ENCODE results near the gene TMEM52.
"Not testable (repeated sequence)": the region's sequence is repeated elsewhere in the genome, so short reads cannot be mapped to it uniquely, and the experiment has no call there.

The TMEM52 gene

DNA sequence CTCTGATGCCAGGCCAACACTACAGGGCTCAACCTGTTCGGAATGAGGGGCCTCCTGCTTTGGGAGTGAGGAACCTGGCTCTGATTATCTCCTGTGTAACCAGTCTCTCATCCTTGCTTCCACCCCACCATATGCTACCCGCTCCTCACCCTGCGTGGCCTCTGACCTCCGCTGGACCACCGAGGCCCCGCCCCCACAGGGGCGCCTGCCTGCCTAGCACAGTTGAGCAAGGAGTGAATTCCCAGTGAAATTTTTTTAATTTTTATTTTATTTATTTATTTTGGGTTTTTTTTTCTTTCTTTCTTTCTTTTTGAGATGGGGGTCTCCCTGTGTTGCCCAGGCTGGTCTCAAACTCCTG lies 26.3 kb downstream of the TMEM52 start:
- DNase-seq, result no peak

DNA sequence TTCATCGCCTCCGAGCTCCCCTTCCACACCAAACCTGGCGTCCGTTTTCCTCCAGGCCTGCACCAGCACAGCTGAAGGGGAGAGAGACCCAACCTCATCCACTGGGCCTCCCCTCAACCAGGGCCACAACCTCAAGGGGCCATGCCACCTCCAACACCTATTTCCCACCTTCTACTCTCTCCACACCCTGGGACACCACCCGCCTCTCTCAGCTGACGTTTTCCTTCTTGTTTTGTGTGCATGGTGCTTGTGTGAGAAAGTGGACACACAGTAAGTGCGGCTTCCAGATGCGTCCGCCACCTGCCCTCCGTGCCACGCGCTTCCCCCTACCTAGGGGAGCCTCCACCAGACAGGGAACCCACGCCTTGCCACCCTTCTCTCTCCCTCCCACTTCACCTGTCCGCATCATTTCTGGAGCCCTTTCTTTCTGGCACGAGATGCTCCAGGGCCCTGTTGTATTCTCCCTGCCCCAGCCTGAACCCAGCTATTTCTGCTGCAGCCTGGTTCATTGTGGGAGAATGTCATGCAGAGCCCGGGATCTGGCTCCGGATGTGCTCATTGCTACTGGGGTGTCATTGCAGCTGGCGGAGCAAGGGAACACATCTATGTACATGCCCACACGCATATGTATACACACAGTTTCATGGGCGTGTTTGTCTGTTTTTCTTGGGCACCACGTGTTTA lies 26.9 kb downstream of the TMEM52 start:
- no peak for DNase-seq

DNA sequence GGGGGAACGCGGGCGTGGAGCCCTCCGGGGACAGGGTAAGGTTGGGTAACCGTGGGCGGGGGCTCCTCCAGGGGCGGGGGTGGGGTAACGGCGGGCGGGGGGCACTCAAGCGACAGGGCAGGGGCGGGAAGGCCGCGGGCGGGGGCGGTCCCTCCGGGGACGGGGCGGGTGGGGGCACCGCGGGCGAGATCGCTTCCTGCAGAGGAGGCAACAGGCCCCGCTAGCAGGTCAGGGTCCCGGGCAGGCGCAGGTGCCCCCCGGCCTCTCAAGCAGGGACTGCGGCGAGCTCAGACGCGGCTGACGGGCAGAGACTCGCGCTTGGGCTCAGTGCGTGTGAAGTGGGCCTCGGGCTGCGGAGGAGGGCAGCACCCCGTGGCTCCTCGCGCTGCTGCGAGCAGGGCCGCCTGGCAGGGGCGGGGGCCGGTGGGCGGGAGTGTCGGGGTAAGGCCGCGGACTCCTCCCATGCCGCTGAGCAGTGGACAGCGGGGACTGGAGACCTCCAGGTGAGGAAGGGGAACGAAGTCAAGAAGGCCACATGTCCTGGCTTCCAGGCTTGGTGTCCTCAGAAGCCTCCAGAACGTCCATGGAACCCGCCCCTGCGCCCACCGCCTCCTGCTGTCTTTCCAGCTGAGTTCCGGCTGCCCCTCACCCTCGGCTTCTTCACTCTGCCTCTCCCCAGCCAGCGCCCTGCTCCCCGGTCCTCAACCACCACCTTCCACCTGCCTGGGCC lies 27.6 kb downstream of the TMEM52 start:
- no peak for DNase-seq

DNA sequence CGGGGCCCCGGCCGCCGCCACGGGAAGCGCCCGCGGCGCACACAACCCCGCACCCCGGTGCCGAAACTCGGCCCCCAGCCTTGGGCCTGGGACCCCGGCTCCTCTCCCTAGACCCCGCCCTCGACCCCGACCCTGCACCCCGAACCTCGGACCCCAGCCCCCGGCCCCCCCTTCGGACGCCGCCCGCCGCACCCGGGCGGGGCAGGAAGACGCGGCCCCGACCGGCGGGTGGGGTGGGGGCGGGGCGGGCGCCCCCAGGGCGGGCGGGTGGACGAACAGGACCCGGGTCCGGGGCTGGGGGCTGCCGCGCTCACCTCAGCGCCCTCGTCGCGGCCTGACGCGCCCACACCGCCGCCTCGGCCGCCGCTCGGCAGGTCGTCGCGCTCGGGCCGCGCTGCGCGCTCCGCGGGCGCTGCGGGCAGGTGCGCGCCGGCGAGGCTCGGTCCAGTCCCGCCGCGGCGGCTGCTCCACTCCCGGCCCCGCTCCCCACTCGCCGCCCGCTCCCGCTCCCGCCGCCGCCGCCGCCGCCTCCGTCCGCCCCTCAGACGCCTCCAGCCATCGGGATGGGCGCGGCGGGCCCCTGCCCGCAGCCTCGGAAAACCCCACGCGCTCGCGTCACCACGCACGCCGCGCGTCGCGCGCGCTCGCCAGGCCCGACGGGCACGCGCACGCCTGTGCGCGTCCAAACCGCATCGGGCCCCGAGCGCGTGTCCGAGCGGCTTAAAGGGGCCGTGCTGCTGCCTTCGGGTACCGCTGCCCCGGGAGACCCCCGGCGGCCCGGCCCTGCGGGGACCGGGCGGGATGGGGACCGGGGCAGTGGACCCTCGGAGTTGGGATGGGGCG lies 28.4 kb downstream of the TMEM52 start, which contains the start of gene GNB1:
Gene GNB1 (minus strand): TSS at position 582 of the 843 bp plus-strand sequence. CDS start 65,634 bp downstream, outside the sequence.
- DNase-seq, result peak; percentile 72

DNA sequence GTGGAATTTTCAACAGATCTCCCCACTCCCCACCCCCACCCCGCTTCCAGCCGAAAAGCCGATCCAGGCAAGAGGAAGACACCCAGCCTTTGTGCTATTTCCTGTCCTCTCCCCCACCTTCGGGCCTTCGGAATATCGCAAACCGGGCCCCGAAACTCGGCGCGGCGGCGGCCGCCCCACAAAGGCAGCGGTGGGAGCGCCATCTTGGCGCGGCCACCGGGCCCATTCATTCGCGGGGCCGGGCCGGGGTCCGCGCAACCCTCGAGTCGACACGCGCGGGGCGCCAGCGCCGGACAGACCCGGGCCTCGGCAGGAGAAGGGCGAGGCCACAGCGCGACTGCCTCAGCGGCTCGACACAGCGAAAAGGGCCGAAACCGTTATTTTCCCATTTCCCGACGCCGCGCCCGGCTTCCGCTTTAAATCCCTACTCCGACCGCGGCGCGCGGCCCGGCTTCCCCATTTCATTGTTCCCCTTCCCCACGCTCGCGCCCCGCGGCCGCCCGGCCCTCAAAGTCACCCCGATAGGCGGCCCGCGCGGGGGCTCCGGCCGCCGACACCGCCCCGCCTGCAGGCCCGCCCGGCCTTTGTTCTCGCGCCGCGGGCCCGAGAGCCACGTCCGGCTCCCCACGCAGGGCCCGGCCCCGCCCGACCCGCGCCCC lies 29.1 kb downstream of the TMEM52 start:
- DNase-seq, result no peak

DNA sequence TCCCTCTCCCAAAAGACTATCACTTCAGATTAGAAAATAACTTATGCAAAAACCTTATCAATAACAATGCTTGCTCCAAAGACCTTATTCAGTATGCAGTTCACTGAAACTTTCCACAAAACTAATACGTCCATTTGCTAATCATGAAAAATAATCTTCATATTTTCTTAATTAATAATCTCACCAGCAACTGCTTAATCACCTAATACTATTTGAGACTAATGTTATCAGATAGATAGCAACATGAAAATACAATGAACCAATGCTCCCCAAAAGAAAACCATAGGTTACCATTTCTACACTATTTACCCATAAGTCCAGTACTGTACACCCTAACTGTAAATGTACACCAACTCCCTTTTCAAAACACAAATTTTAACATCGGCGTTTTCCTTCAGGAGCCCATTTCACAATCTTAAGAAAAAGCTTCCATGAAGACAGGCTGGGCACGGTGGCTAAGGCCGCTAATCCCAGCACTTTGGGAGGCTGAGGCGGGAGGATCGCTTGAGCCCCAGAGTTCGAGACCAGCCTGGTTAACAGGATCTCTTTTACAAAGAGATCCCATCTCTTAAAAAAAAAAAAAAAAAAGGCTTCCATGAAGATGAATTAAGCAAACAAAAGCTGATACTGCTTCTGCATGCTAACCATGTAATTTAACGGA lies 29.9 kb downstream of the TMEM52 start:
- DNase-seq, result no peak

DNA sequence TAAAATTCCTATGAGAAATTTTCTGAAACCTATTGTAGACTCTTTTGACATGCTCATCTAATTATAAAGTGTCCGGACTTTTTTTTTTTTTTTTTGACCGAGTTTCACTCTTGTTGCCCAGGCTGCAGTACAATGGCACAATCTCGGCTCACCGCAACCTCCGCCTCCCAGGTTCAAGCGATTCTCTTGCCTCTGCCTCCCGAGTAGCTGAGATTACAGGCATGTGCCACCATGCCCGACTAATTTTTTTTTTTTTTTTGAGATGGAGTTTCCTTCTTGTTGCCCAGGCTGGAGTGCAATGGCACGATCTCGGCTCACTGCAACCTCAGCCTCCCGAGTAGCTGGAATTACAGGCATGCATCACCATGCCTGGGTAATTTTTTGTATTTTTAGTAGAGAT lies 35.2 kb downstream of the TMEM52 start:
- DNase-seq, result not testable (repeated sequence)

DNA sequence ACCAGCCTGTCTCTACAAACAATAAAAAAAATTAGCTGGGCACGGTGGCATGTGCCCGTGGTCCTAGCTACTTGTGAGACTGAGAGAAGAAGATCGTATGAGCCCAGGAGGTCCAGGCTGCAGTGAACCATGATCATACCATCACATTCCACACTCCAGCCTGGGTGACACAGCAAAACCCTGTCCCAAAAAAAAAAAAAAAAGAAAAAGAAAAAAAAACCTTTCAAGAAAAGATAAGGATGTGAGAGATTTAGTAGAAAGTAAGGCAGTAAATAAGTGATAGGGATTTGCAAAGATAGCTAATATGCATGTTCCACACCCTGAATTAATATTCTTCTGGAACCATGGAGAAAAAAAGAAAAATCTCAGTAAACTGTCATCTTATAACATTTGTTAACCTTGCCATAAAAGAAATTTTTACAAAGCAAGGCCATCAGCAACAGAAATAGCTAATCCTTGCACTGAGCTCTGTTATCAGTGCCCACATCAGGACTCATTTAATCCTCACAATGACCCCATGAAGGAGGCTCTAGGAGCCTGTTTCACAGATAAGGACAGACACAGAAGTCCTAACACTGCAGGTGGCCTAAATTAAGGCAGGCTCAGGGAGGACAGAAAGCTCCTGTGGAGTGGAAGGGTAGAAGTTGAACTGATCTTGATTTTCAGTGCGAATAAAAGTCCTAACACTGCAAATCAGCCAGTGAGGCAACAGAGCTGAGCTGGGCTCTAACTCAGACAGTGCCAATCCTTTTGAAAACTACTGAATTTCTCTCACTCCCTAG lies 35.8 kb downstream of the TMEM52 start:
- DNase-seq, result peak; percentile 26

DNA sequence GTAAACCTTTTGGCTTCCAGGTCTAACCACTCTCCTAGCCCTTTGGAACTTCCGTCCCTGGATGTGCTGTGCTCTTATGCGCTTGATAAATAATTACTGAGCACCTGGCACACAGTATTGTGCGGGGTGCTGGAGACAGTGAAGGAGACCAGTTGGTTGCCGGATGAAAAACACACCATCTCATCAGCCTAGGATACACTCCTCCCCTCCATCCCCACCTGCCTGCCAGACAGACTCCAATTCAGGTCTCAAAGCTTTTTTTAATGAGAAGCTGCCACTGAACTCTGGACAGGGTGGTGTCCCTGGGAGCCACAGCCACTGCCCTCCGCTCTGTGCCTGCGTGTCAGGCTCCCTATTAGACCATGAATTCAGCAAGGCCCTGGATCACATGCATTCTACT lies 37.4 kb downstream of the TMEM52 start:
- no peak for DNase-seq

DNA sequence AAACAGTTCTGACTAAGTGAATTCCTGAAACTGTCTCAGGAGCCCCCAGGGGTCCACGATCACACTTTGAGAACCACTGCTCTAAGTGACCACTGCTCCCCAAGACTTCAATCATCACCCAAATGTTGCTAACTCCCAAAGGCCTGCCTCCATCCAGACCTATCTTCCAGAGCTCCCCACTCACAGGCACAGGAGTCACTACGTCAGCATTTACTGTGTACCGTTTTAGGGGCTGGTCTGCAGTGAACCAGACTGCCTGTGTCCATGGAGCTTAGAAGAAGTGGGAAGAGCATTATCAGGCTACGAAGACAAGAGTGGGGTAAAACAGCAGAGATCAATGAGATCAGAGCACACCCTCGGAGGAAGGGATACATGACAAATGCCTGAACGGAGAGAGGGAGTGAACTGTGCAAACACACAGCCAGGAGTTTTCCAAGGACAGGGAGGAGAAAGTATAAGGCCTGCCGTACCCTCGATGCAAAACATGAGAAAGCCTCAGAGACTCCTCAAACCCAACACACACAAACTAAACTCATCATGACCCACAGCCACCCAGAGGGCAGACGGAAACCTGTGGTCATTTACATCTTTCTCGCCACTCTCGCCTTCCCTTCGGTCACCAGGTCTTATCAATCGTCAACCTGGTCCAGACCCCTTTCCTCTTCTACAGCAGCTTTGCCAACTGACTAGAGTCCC lies 38.3 kb downstream of the TMEM52 start:
- no peak for DNase-seq

DNA sequence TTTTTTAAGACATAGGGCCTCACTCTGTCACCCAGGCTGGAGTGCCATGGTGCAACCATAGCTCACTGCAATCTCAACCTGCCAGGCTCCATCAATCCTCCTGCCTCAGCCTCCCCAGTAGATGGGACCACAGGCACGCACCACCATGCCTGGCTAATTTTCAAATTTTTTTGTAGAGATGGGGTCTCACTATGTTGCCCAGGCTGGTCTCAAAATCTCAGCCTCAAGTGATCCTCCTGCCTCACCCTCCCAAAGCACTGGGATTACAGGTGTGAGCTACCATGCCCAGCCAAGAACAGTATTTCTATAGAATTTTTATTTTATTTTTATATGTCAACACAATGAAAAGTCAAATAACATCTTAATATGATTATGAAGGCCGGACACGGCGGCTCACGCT lies 39.1 kb downstream of the TMEM52 start:
- DNase-seq, result no peak

DNA sequence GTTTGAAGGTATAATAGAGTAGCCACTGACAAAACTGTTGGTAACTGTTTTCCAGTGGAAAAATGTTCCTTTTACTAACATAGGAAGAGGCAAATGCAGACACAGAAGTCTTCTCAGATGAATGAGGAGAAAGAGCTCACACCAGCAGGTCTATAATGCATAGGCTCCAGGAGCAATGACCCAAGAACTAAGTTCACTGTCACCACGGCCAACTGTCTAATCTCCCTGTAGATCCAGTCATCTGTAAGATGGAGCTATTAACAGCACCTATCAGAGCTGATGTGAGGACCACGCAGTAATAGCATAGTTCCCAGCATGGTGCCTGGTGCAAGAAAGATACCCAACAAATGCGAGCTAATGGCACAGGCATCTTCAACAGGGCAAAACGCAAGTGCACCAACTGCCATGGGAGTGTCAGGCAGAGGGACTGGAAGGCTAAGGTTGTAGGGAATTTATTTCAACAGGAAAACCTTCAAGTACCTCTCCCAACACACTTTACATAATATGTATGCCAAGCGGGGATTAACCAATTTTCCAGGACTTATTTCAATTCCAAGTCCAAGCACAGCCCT lies 41.1 kb downstream of the TMEM52 start:
- DNase-seq, result no peak

DNA sequence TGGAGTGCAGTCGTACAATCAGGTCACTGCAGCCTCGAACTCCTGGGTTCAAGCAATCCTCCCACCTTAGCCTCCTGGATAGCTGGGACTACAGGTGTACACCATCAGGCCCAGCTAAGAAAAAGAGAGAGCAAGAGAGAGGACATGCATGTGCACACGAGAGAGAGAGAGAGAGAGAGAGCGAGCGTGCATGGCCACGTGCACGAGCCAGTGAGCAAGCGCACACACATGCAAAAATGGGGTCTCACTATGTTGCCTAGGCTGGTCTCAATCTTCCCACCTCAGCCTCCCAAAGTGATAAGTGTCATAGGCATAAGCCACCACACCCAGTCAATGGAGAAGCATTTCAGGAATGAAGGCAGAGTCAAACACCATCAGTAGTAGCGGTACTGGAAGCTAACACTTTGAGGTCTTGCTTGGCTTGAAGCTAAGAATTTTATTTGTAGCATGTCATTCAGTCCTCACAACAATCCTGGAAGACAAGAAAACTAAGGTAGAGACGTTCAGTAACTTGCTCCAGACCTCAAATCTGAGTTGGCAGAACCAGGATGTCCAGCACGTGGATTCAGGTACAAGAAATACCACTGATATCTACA lies 42.6 kb downstream of the TMEM52 start:
- no peak for DNase-seq

DNA sequence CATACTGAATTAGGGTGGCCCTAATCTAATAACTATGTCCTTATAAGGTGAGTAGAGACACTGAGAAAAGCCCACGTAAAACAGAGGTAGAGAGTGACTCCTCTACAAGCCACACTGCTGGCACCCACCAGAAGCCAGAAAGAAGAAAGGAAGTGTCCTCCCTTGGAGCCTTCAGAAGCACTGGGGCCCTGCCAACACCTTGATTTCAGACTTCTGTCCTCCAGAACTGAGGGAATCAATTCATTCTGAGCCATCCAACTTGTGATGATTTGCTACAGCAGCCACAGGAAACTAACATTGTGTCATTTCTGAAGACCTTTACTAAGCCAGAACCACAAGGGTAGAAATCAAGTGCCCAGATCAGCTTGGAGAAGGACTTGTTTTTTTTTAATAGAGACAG lies 43.1 kb downstream of the TMEM52 start:
- no peak for DNase-seq

DNA sequence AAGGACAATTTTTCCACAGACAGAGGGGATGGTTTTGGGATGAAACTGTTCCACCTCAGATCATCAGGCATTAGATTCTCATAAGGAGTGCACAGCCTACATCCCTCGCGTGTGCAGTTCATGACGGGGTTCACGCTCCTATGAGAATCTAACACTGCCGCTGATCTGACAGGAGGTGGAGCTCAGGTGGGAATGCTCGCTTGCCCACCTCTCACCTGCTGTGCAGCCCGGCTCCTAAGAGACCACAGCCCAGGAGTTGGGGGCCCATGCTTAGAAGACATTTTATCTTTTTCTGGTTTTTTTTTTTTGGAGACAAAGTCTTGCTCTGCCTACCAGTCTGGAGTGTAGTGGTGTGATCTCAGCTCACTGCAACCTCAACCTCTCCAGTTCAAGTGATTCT lies 44.2 kb downstream of the TMEM52 start:
- no peak for DNase-seq

DNA sequence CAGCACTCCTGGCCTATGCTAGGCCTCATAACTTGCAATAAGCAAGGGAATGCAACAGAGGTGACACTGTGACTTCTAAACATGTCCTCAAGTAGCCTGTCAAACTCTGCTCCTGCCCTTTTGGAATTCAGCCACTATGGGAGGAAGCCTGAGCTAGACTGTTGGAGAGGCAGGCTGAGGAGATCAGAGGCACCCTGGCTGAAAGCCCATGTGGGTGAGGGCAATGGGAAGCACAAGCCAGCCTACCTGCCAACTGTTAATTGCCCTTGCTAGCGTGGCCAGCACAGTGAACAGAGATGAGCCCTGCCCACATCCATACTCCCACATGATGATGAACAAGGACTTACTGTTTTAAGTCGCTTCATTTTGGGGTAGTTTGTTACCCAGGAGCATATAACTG lies 45.9 kb downstream of the TMEM52 start:
- no peak for DNase-seq

DNA sequence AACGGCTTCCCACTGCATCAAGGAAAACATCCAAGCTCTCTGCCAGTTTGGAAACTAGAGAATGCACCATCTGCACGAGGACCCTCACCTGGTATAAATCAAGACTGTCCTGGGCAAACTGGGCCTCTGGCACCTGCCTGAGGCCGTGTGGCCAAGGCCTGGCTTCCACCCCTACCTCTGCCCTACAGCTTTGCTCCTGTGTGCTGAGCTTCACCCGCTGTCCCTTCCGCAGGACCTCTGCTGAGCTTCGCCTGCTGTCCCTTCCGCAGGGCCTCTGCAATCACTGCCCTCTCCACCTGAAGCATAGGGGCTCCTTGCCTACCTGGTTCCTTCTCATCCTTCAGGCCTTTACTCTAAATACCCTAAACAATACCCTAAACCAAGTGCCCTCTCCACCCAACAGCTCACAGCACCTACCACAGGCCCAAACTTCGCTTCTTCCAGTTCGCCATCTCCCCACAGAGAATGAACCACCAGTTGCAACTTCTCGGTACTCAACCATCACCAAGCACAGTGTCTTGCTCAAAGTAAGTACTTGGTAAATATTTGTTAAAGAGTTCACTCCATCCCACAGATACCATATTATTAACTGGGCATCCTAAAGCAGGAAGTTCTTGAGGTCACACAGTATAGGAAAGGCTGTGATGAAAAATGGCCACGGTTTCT lies 46.6 kb downstream of the TMEM52 start:
- DNase-seq, result no peak

DNA sequence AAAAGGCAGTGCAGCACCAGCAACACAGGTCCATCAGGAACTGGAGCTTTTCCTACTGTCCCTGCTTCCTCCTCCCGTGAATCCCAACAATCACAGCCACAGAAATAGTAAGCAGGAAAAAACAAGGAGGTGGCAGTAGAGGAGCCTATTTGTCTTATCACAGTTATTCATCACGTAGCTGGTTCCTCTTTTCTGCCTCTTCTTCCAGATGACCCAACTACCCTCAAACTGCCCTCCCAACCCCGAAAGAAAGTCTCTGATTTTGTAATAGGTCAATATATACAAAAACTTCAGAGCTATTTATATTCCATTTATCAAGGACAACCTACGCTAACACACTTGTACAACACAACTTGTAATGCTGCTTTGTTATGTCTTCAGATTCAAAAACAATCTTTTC lies 49.6 kb downstream of the TMEM52 start:
- DNase-seq, result no peak
